HepG2 (cell line): ENCODE data around the gene DCAF7. TPM values are rescaled to one million over a fixed set of nuclear protein-coding genes. Genes with fewer than 3 reads are reported as not detected.
A peak's percentile ranks its signal among the peaks of the same experiment; 100 is the strongest.

ENCODE experiments used
- CCDC6 ChIP-seq: sonication (generic); formaldehyde crosslinking; IDR thresholded peaks from 2 replicates; pipeline ENCODE4 v1.8.1; 2022; ENCODE audit warnings: mild to moderate bottlenecking, missing genetic modification reagents, moderate library complexity
- IKZF5 ChIP-seq: IDR thresholded peaks from 2 replicates; pipeline ENCODE4 v1.6.1; 2018; ENCODE audit warnings: missing genetic modification reagents, mild to moderate bottlenecking, missing compliant biosample characterization
- MXD4 ChIP-seq: IDR thresholded peaks from 2 replicates; pipeline ENCODE4 v1.6.1; 2016; ENCODE audit warnings: mild to moderate bottlenecking, missing biosample characterization, missing genetic modification reagents
- NFAT5 ChIP-seq: sonication (generic); formaldehyde crosslinking; IDR thresholded peaks from 2 replicates; pipeline ENCODE4 v1.4.0; 2020; ENCODE audit warnings: missing genetic modification reagents
- PPARG ChIP-seq: conservative IDR thresholded peaks from 2 replicates; pipeline ENCODE4 v1.6.1; 2016; ENCODE audit warnings: missing biosample characterization, missing genetic modification reagents
- PTBP1 ChIP-seq: fragments of 200-400 bp; formaldehyde crosslinking; IDR thresholded peaks from 2 replicates; pipeline ENCODE4 v1.6.1; 2018; ENCODE audit warnings: low read length, low read depth; ENCODE audit not compliant: poor library complexity, severe bottlenecking
- SRF ChIP-seq: IDR thresholded peaks from 2 replicates; pipeline ENCODE4 v1.6.1; 2011; ENCODE audit warnings: mild to moderate bottlenecking, low read depth, low read length, moderate library complexity
- ZFP36L1 ChIP-seq: sonication (generic); formaldehyde crosslinking; IDR thresholded peaks from 2 replicates; pipeline ENCODE4 v1.8.0; 2022; ENCODE audit warnings: mild to moderate bottlenecking, missing genetic modification reagents, moderate library complexity
- ZFP90 ChIP-seq: sonication (generic); formaldehyde crosslinking; IDR thresholded peaks from 2 replicates; pipeline ENCODE4 v1.8.0; 2022; ENCODE audit warnings: missing genetic modification reagents, mild to moderate bottlenecking, inconsistent platforms, borderline replicate concordance
- ZNF121 ChIP-seq: sonication (generic); formaldehyde crosslinking; IDR thresholded peaks from 2 replicates; pipeline ENCODE4 v1.5.0; 2020; ENCODE audit warnings: mild to moderate bottlenecking, missing genetic modification reagents
- ZNF256 ChIP-seq: sonication (generic); formaldehyde crosslinking; conservative IDR thresholded peaks from 2 replicates; pipeline ENCODE4 v1.4.0; 2020; ENCODE audit warnings: missing genetic modification reagents
- ZNF318 ChIP-seq: sonication (generic); formaldehyde crosslinking; IDR thresholded peaks from 2 replicates; pipeline ENCODE4 v1.4.0; 2020; ENCODE audit warnings: mild to moderate bottlenecking, missing genetic modification reagents
- ZNF747 ChIP-seq: sonication (generic); formaldehyde crosslinking; IDR thresholded peaks from 2 replicates; pipeline ENCODE4 v1.8.1; 2023; ENCODE audit warnings: missing genetic modification reagents, mild to moderate bottlenecking, borderline replicate concordance
- polyA plus RNA-seq, 8 experiments: library from polyadenylated mRNA; depleted of rRNA in 3 of 8; stranded (reverse) in 7 of 8; unstranded in 1 of 8; fragments of >200 nt; fragmentation: Illumina TruSeq in 4 of 8; extraction: Trizol in 4 of 8; gene quantifications; 2 replicates each; pipeline versions ENCODE4 v1.2.1 to v1.2.3, GENCODE V29; 2011 to 2016; ENCODE audit warnings: low read depth in 4 of 8, missing spikeins in 1 of 8, mixed read lengths in 1 of 8; ENCODE audit not compliant: insufficient read depth in 1 of 8
- total RNA-seq, 5 experiments: library from RNA; depleted of rRNA; stranded (reverse); fragments of >200 nt; fragmentation: Illumina TruSeq; extraction: Trizol; gene quantifications; 2 replicates each; pipeline ENCODE4 v1.2.3, GENCODE V29; 2016; ENCODE audit warnings: low read depth in 1 of 5

DCAF7 gene
- total and polyA plus RNA-seq, 2 of the 13 experiments (the other 11 are each of a cell fraction or from before 2014, with no cell fraction given): 55.2 to 73.4 TPM

GRCh38 chr17:63600569-63601438, 50.5 kb downstream of the DCAF7 start, which contains the start of gene TACO1 (continued):
- peak; percentile 65; the same call in 1 of the 2 replicates for TF ChIP-seq NFAT5 (CRISPR knock-in tag)
- no peak; the same call in none of the 2 replicates for TF ChIP-seq ZFP36L1 (CRISPR knock-in tag)
- TF ChIP-seq IKZF5 (CRISPR knock-in tag): peak; percentile 98
- TF ChIP-seq MXD4: peak; percentile 92
- TF ChIP-seq SRF: peak; percentile 85
- TF ChIP-seq ZFP90 (CRISPR knock-in tag): peak; percentile 94
- peak; percentile 83 for TF ChIP-seq PPARG (CRISPR knock-in tag)
- peak; percentile 77; the same call in 1 of the 2 replicates for TF ChIP-seq CCDC6 (CRISPR knock-in tag)
- TF ChIP-seq ZNF121 (CRISPR knock-in tag): peak; percentile 80
- TF ChIP-seq ZNF747: peak; percentile 65; the same call in 1 of the 2 replicates
- peak; percentile 95 for TF ChIP-seq PTBP1
- TF ChIP-seq ZNF318: peak; percentile 81; the same call in 1 of the 2 replicates
- TF ChIP-seq ZNF256 (CRISPR knock-in tag): peak; percentile 92
